Omental fat pad (tissue), 4 donors: ENCODE measurements around the gene NUP43. TPM values are rescaled to one million over a fixed set of nuclear protein-coding genes. Genes with fewer than 3 reads are reported as not detected.

Experiments used
- ATAC-seq: fragments of 150-250 bp; one replicate; pipeline ENCODE4 v1.9.1; 2016; ENCODE audit warnings: mild to moderate bottlenecking, moderate library complexity; ENCODE audit not compliant: low FRiP score
- DNase-seq: peaks from one replicate; pipeline ENCODE4 v3.0.0-alpha.2; 2019; ENCODE audit warnings: low spot score
- CTCF ChIP-seq, 3 donors: fragments of 450-650 bp; IDR thresholded peaks; one replicate each; pipeline ENCODE4 v1.5.1; 2016 to 2017; ENCODE audit warnings: antibody characterized with exemption in 3 of 3, mild to moderate bottlenecking in 3 of 3, moderate library complexity in 2 of 3
- total RNA-seq, 4 donors: library from RNA; depleted of rRNA; stranded (reverse); fragments of >200 nt; gene quantifications; one replicate each; pipeline ENCODE4 v1.1.0, GENCODE V29; 2016

The NUP43 gene, protein sequence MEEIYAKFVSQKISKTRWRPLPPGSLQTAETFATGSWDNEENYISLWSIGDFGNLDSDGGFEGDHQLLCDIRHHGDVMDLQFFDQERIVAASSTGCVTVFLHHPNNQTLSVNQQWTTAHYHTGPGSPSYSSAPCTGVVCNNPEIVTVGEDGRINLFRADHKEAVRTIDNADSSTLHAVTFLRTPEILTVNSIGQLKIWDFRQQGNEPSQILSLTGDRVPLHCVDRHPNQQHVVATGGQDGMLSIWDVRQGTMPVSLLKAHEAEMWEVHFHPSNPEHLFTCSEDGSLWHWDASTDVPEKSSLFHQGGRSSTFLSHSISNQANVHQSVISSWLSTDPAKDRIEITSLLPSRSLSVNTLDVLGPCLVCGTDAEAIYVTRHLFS
- total RNA-seq = 10 to 100 TPM; 10.5 to 22.7 (median 12.9) TPM

GRCh38 chr6:149746147-149746946, at the start of gene NUP43:
Gene NUP43 (minus strand): TSS chr6:149746529. CDS start chr6:149746495, 34 bp downstream.
- peak; percentile 94 for DNase-seq
- TF ChIP-seq CTCF (IDR thresholded peaks at IDR 0.05) = peak in 1 of 3 donors; percentile 35
- peak; percentile 78 for ATAC-seq

- TF ChIP-seq CTCF (IDR thresholded peaks at IDR 0.05) = no peak
- ATAC-seq (no peak), DNase-seq (no peak)
Observed at GRCh38 chr6:149783551-149783950, 37.2 kb upstream of the NUP43 start.

DNA sequence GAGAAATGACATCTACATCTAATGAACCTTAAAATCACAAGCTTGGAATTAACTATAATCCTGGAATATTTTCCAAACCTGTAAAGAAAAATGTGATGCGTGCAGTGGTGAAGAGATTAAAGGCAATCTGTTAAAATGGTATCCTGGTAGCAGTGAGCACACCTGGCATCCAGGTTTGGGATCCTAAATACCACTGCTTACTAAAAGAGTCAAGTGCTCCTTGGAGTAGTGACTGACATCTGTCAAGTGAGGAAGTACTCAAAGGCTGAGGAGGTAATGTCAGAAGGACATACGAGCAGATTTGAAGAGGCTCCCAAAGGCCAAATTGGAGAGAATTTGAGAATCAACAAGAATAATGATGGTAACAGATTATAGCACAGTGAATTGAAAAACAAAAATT, 36.0 kb upstream of the NUP43 start:
- ATAC-seq (no peak), DNase-seq (no peak)
- TF ChIP-seq CTCF (IDR thresholded peaks at IDR 0.05) = no peak

- ATAC-seq (no peak), DNase-seq (no peak)
- TF ChIP-seq CTCF (IDR thresholded peaks at IDR 0.05) = no peak
Observed at GRCh38 chr6:149781715-149782114, 35.4 kb upstream of the NUP43 start.

DNA sequence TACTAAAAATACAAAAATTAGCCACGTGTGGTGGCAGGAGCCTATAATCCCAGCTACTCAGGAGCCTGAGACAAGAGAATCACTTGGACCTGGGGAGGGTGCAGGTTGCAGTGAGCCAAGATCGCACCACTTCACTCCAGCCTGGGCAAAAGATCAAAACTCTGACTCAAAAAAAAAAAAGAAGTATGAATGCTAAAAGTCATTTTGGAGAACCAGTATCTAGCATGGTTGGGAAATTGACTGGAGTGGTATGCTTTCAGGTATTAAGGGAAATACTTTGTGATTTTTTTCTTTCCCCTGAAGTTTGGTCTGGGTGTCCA, 33.3 kb upstream of the NUP43 start:
- no peak for ATAC-seq
- TF ChIP-seq CTCF (IDR thresholded peaks at IDR 0.05) = no peak
- DNase-seq = no peak

DNA sequence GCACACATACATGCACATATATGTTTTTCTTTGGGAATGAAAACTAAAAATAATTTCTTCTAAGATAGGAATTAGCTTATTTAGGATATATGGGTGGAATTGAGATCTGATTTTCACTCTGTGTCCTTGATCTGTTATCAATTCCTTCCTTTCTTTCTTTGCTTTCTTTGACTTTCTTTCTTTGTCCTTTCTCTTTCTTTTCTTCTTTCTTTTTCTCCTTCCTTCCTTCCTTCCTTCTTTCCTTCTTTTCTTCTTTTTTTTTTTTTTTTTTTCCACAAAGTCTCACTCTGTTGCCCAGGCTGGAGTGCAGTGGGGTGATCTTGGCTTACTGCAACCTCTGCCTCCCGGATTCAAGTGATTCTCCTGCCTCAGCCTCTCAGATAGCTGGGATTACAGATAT, 31.3 kb upstream of the NUP43 start:
- no peak for DNase-seq
- ATAC-seq = no peak
- TF ChIP-seq CTCF (IDR thresholded peaks at IDR 0.05) = no peak
